ENCODE results near the gene TMEM156. TPM values are rescaled to one million over a fixed set of nuclear protein-coding genes. Genes with fewer than 3 reads are reported as not detected.

The TMEM156 gene
- total RNA-seq, 2 donors from 2014 or later, result not detected

DNA sequence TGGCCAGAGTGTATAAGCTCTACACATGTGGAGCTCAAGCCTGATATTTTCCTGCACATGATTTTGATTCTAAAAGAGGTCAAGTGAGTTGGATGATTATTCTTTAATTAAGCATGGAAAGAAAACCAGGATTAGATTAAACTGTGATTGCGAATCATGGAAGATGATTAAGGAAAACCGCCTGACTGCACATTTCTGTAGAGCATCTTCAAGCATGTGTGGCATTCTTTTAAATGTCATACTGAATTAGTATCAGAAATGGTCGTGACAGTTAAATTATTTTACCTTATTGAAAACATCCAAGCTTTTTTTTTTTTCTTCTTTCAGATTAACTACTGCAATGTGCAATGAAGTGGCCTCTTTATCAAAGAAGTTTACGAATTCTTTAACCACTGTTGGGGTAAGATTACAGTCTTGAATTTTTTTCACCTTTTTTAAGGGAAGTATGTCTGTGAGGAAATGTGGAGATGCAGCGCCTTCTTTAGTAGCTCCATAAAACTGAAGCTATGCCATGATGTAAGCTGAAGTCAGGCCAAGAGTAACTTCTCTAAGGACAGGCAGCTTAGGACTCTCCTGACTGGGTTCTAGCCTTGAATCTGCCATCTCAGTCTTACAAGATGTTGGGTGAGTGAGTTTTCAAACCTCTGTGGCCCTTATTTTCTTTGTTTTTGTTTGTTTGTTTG is 96.7 kb downstream of the TMEM156 start:
- peaks cover 42% of the 10 kb centered on the region for H3K36me3 ChIP-seq (ENCODE audit: control insufficient read depth, insufficient read depth, low read length)
- H3K27ac Mint-ChIP-seq, result no peak overlapping the region
- no peaks in the 10 kb centered on the region for H3K9me3 ChIP-seq (ENCODE audit: control insufficient read depth, low read length)
- no peak overlapping the region for H3K9ac ChIP-seq (ENCODE audit: extremely low read depth, low read length, poor library complexity, severe bottlenecking)
- no peaks in the 10 kb centered on the region for H3K27me3 ChIP-seq (ENCODE audit: control insufficient read depth, insufficient read depth, low read length, poor library complexity, severe bottlenecking)
- peaks cover 36% of the 10 kb centered on the region for H3K36me3 Mint-ChIP-seq (ENCODE audit: low read depth)
- no peaks in the 10 kb centered on the region for H3K27me3 Mint-ChIP-seq (ENCODE audit: insufficient read depth)
- no peak overlapping the region for H3K4me3 ChIP-seq (ENCODE audit: low read length)
- no peaks in the 10 kb centered on the region for H3K4me1 Mint-ChIP-seq
- no peak for DNase-seq
- no peaks in the 10 kb centered on the region for H3K9me3 Mint-ChIP-seq
- H3K4me3 Mint-ChIP-seq, result no peak overlapping the region
- H3K4me1 ChIP-seq (ENCODE audit: control insufficient read depth, insufficient read depth, low read length), result no peaks in the 10 kb centered on the region
- no peak overlapping the region for H3K27ac ChIP-seq (ENCODE audit: low read depth, low read length)
- WGBS, 2 experiments (ENCODE audit: insufficient coverage in 1 of 2, insufficient read length in 1 of 2), result 87 to 93% methylated on average over 4 to 5 of the region's 5 CpGs
- TF ChIP-seq, protein P1, sequence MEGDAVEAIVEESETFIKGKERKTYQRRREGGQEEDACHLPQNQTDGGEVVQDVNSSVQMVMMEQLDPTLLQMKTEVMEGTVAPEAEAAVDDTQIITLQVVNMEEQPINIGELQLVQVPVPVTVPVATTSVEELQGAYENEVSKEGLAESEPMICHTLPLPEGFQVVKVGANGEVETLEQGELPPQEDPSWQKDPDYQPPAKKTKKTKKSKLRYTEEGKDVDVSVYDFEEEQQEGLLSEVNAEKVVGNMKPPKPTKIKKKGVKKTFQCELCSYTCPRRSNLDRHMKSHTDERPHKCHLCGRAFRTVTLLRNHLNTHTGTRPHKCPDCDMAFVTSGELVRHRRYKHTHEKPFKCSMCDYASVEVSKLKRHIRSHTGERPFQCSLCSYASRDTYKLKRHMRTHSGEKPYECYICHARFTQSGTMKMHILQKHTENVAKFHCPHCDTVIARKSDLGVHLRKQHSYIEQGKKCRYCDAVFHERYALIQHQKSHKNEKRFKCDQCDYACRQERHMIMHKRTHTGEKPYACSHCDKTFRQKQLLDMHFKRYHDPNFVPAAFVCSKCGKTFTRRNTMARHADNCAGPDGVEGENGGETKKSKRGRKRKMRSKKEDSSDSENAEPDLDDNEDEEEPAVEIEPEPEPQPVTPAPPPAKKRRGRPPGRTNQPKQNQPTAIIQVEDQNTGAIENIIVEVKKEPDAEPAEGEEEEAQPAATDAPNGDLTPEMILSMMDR (conservative IDR thresholded peaks at IDR 0.05), result no peak

DNA sequence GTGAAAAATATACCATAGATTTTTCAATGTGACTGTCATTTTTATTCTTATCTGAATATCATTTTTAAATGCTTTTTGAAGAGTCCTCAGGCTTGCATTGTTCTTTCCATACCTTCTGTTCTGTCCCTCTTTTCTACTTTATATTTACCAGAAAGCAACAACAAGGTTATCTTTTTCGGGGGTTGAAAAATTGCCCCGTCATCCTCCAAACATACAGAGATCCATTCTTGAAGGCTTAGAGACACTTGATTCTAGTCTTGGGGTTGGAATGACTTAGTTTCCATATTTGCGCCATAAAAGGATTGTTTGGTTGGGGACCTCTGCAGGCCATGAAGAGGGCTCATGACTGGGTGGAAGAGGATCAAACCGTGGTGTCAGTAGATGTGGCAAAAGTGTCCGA is 101.1 kb downstream of the TMEM156 start:
- no peak overlapping the region for H3K4me3 ChIP-seq (ENCODE audit: low read length)
- no peak overlapping the region for H3K4me3 Mint-ChIP-seq
- no peaks in the 10 kb centered on the region for H3K27me3 Mint-ChIP-seq (ENCODE audit: insufficient read depth)
- peaks cover 33% of the 10 kb centered on the region for H3K36me3 Mint-ChIP-seq (ENCODE audit: low read depth)
- no peaks in the 10 kb centered on the region for H3K27me3 ChIP-seq (ENCODE audit: control insufficient read depth, insufficient read depth, low read length, poor library complexity, severe bottlenecking)
- TF ChIP-seq, protein P1 (conservative IDR thresholded peaks at IDR 0.05), result no peak
- H3K27ac Mint-ChIP-seq, result peak overlapping the region; percentile 6
- no peaks in the 10 kb centered on the region for H3K9me3 Mint-ChIP-seq
- no peak for DNase-seq
- no peak overlapping the region for H3K27ac ChIP-seq (ENCODE audit: low read depth, low read length)
- no peak overlapping the region for H3K9ac ChIP-seq (ENCODE audit: extremely low read depth, low read length, poor library complexity, severe bottlenecking)
- peaks cover 6% of the 10 kb centered on the region for H3K4me1 Mint-ChIP-seq
- no peaks in the 10 kb centered on the region for H3K9me3 ChIP-seq (ENCODE audit: control insufficient read depth, low read length)
- peaks cover 33% of the 10 kb centered on the region for H3K36me3 ChIP-seq (ENCODE audit: control insufficient read depth, insufficient read depth, low read length)
- H3K4me1 ChIP-seq (ENCODE audit: control insufficient read depth, insufficient read depth, low read length), result no peaks in the 10 kb centered on the region
- WGBS, 2 experiments (ENCODE audit: insufficient coverage in 1 of 2, insufficient read length in 1 of 2), result 76 to 94% methylated on average over 4 to 5 of the region's 5 CpGs

- H3K9me3 ChIP-seq (ENCODE audit: control insufficient read depth, low read length), result no peaks in the 10 kb centered on the region
- no peak overlapping the region for H3K4me3 ChIP-seq (ENCODE audit: low read length)
- no peak overlapping the region for H3K27ac Mint-ChIP-seq
- H3K27ac ChIP-seq (ENCODE audit: low read depth, low read length), result no peak overlapping the region
- TF ChIP-seq, protein P1 (conservative IDR thresholded peaks at IDR 0.05), result no peak
- H3K36me3 Mint-ChIP-seq (ENCODE audit: low read depth), result peaks cover 36% of the 10 kb centered on the region
- H3K27me3 ChIP-seq (ENCODE audit: control insufficient read depth, insufficient read depth, low read length, poor library complexity, severe bottlenecking), result no peaks in the 10 kb centered on the region
- no peak overlapping the region for H3K9ac ChIP-seq (ENCODE audit: extremely low read depth, low read length, poor library complexity, severe bottlenecking)
- H3K4me1 ChIP-seq (ENCODE audit: control insufficient read depth, insufficient read depth, low read length), result no peaks in the 10 kb centered on the region
- no peak for DNase-seq
- H3K27me3 Mint-ChIP-seq (ENCODE audit: insufficient read depth), result no peaks in the 10 kb centered on the region
- H3K4me1 Mint-ChIP-seq, result peaks cover 9% of the 10 kb centered on the region
- H3K4me3 Mint-ChIP-seq, result no peak overlapping the region
- 92% methylated on average over 6 of the region's 6 CpGs; no CpG with 5 or more reads in 1 of the 2 experiments for WGBS, 2 experiments (ENCODE audit: insufficient coverage in 1 of 2, insufficient read length in 1 of 2)
- no peaks in the 10 kb centered on the region for H3K9me3 Mint-ChIP-seq
- peaks cover 31% of the 10 kb centered on the region for H3K36me3 ChIP-seq (ENCODE audit: control insufficient read depth, insufficient read depth, low read length)
Measured at GRCh38 chr4:38930707-38931106, 101.5 kb downstream of the TMEM156 start.

All from endodermal cell (in vitro differentiated cells).